ENCODE data around the gene ANO1.

Gene ANO1

GRCh38 chr11:70164705-70165104 lies 86.6 kb downstream of the ANO1 start:
- DNase-seq (ENCODE audit: low spot score): no peak

DNA sequence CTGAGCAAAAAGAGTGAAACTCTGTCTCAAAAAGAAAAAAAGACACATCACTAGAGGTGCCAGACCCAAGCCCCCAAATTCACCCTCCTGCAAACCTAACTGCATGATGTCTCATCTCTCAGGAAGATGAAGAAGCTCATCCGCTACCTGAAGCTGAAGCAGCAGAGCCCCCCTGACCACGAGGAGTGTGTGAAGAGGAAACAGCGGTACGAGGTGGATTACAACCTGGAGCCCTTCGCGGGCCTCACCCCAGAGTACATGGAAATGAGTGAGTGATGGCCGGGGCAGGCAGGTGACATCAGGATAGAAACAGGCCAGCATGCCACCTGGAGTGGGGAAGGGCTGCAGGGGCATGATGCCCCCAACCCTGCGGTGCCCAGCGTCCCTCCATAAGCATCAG lies 89.0 kb downstream of the ANO1 start:
- DNase-seq (ENCODE audit: low spot score): no peak

- DNase-seq (ENCODE audit: low spot score): no peak
These were observed 89.7 kb downstream of the ANO1 start for GRCh38 chr11:70167723-70168404.

DNA sequence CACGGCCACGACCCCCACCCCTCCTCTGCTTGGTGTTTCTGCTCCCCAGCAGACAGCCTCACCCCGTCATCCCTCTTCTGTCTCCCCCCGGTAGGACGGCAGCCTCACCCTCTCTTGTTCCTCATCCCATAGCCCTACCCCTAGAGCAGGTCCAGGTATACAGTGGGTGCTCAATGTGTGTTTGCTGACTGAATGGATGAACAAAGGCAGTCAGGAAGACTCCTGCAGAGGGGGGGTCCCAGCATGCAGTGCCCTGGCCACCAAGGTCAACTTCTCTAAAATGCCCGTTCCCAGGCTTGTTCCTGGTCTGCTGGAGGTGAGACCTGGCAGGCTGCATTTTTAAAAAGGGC lies 90.3 kb downstream of the ANO1 start:
- no peak for DNase-seq (ENCODE audit: low spot score)

- no peak for DNase-seq (ENCODE audit: low spot score)
These were observed 91.0 kb downstream of the ANO1 start for GRCh38 chr11:70169127-70169526.

DNA sequence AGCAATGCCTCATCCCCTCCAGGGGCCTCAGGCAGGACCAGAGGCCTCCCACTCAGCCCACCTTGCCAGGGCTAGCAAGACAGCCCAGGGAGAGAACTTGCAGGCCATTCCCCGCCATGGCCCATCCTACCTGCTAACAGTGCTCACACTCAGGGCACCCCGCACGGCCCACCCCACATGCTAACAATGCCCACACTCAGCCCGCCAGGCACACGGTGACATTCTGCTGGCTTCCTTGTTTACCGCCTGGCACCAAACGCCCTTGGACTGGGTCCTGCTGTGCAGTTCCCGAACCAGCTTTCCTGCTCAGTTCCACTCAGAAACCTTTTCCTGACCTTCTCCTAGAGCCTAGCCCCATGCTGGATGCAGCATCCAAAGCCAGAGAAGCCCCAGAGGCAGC lies 91.5 kb downstream of the ANO1 start:
- no peak for DNase-seq (ENCODE audit: low spot score)

DNA sequence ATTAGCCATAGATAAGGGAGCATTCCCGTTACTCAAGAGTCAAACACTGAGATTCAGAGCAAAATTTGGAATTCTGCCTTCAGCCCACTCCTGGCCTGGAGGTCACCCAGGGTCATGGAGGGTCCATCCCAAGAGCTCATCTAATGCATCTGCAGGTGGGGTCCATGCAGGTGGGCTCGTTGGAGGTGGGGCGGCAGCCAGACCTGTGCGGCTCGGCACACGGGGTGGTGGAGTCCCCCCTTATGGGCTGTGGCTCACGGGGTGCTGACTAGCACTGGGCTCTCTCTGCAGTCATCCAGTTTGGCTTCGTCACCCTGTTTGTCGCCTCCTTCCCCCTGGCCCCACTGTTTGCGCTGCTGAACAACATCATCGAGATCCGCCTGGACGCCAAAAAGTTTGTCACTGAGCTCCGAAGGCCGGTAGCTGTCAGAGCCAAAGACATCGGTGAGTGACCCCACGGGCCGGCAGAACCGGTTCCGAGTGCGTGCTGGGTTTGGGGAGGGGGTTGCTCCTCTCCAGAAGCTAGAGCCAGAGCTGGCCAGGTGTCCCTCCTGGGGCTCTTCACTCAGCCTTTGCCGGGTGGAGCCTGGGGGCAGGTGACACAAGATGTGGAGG lies 92.6 kb downstream of the ANO1 start:
- no peak for DNase-seq (ENCODE audit: low spot score)

DNA sequence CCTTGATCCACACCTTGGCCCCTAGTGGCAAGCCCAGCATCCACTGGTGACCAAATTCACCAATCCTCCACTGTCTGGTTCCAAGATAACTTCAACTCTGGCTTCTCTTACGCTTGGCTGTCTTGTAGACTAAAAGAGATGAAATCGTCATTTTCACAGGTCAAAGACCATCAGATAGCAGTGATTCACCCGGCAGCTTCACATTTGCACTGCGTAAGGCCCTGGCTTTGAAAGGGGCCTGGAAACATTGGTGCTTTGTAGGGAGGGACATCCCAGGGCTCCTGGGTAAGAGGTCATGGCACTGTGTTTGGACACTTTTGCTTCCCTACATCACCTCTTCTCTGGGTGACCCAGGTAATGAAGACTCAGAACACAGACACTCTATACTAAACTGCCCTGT lies 94.9 kb downstream of the ANO1 start:
- DNase-seq (ENCODE audit: low spot score): no peak

- DNase-seq (ENCODE audit: low spot score): peak; percentile 24
These were observed 96.6 kb downstream of the ANO1 start for GRCh38 chr11:70174547-70175235.

GRCh38 chr11:70175236-70175698 lies 97.2 kb downstream of the ANO1 start:
- no peak for DNase-seq (ENCODE audit: low spot score)

DNA sequence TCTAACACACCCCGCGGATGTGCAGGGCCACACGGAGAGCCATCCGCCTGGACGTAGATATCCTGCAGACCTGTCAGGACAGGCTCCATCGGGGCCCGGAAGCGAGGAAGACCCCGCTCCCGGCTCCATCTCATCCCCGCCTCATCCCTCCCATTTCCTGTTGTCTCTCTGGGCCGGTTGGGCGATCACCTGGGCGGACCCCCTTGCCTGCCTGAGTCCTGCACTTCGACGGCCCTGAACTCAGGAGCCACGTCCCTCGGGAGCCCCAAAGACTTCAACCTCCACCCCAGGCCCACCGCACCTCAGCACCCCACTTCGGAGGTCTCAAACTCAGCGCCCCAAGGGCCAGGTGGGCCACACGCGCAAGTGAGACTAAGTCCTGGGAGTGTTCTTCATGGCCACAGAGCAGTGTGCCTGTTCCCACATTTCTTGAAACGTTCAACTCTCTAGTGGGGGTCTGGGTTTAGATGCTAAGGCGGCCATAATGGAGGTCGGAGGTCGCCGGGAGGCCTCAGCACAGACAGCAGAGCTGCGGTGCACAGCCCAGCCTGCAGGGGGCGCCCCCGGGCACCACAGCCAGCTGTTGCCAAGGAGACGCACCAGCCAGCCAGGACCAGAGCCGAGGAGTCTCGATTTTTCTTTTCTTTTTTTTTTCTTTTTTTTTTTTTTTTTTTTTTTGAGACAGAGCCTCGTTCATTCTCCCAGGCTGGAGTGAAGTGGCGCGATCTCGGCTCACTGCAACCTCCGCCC lies 99.0 kb downstream of the ANO1 start:
- no peak for DNase-seq (ENCODE audit: low spot score)

GRCh38 chr11:70180906-70181305 lies 102.8 kb downstream of the ANO1 start:
- no peak for DNase-seq (ENCODE audit: low spot score)

DNA sequence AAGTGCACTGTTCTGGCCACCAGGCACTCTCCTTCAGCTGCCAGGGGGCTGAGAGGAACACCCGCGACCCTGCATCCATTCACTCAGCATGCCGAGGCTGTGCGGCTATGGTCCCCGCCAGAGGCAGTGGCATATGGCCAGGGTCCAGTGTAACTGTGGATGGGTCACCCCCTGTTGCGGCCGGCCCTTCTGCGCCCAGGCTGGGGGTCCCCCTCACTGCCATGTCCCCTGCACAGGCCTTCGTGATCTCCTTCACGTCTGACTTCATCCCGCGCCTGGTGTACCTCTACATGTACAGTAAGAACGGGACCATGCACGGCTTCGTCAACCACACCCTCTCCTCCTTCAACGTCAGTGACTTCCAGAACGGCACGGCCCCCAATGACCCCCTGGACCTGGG lies 104.1 kb downstream of the ANO1 start:
- DNase-seq (ENCODE audit: low spot score): no peak

DNA sequence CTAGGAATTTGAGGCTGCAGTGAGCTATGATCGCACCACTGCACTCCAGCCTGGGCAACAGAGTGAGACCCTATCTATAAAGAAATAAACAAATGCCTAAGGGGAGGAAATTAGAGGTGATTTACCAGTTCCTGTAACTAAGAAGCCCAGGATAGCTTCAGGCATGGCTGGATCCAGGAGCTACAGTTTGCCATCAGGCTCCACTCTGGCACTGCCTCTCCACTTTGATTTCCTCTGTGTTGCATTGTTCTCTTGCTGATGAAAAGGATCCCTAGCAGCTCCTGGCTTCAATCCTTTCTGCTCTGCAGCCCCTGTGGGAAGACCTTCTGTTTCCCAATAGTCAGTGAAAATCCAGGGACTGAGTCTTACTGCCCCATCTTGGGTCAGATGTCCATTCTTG lies 104.9 kb downstream of the ANO1 start:
- no peak for DNase-seq (ENCODE audit: low spot score)

GRCh38 chr11:70183483-70184176 lies 105.5 kb downstream of the ANO1 start:
- no peak for DNase-seq (ENCODE audit: low spot score)

GRCh38 chr11:70184396-70184795 lies 106.3 kb downstream of the ANO1 start:
- no peak for DNase-seq (ENCODE audit: low spot score)

DNA sequence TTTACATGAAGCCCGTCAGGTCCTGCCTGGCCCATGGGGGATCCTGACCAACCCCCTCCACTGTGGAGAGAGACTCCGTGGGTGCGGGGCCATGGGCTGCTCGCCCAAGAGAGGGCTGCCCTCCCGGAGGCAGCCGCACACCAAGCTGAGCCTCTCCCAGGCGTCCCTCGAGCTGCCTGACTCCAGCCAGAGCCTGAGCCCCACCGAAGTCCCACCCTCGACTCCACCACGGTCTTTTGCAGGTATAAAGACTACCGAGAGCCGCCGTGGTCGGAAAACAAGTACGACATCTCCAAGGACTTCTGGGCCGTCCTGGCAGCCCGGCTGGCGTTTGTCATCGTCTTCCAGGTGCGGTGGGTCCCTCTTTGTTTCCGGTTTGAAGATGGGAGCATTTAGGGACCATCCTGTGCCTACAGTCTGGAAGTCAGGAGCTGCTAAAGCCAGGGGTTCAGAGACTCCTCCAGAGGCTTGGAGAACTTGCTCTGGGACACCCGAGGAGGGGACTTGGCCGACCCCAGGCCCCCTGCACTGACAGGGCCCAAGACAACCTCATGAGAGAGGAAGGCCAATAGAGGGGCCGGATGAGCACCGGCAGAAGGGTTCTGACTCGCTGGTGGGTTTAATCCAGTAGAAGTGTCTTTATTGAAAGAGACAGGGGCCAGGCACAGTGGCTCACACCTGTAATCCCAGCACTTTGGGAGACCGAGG lies 107.4 kb downstream of the ANO1 start:
- no peak for DNase-seq (ENCODE audit: low spot score)

DNA sequence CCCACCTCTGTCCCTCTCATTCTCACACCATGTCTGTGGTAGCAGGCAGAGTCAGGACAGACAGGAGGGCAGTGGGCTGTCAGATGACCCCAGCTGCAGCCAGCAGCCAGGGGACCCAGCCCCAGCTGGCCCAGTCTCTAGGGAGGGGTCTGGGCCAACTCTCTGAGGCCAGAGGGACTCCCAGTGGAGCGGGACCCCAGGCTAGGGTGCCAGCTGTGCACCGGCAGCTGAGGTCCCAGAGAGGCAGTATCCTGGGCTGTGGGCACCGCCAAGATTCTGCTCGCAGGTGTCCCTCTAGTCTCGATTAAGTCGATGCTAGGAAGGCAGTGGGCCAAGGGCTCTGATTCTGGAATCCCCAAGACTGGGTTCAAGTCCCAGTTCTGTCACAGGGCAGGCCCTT lies 108.3 kb downstream of the ANO1 start:
- no peak for DNase-seq (ENCODE audit: low spot score)

DNA sequence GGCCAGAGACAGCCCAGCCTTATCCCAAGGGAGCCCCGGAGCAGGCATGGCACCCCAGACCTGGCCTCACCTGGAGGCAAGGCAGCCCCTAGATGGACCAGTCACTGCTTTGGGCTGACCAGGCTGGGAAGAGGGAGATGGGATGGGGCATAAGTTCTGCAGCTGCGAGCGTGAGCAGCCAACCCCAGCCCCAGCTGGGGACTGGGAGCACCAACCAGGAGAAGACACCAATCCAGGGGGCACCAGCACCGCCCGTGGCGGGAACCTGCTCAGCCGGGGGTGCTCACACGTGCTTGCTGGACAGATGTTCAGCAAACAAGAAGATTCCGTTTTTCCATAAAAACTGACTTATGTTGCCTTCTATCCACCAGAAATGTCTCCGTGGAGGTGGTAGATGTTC lies 108.8 kb downstream of the ANO1 start:
- no peak for DNase-seq (ENCODE audit: low spot score)

- DNase-seq (ENCODE audit: low spot score): no peak
These were observed 109.7 kb downstream of the ANO1 start for GRCh38 chr11:70187771-70188170.

- no peak for DNase-seq (ENCODE audit: low spot score)
These were observed 111.5 kb downstream of the ANO1 start for GRCh38 chr11:70189622-70190021.

Measured in Ammon's horn (tissue), 1 donor.